Measurements from ENCODE around the gene LYRM7. TPM values are rescaled to one million over a fixed set of nuclear protein-coding genes. Genes with fewer than 3 reads are reported as not detected.

Gene LYRM7
- 21.6 TPM for total RNA-seq

DNA sequence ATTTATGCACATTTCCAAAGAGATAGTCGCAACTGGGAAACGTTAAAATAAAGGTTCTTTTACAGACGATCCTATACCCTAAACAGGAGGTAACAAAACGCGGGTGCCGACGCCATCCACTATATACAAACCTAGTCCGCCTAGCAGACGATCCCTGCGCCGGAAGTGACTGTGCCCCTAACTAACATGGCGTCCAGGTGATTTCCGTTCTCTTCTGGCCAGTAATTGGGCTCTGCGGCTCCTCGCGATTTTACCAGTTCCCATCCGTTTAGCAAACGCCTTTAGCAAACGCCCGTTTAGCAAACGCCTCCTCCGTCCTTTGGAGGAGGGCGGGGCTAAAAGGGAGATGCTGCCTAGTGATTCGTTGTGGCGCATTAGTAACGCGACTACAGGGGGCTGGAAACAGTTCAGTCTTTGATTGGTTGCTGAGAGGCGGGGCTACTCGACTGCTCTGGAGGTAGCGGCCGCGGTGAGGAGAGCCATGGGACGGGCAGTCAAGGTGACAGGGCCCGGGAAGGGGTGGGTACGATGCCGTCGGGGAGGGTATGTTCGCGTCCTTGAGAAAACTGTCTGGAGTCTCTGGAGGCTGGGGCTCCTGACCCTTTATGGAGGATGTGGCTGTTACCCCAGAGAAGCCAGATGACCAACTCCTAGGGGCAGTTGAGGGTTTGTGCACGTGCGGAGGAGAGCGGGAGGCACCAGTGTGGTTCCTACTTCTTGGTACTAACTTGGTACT is at the start of gene LYRM7:
LYRM7 (plus strand) TSS at position 405 of the 736 bp plus-strand sequence; CDS start at position 482, 77 bp downstream.

DNA sequence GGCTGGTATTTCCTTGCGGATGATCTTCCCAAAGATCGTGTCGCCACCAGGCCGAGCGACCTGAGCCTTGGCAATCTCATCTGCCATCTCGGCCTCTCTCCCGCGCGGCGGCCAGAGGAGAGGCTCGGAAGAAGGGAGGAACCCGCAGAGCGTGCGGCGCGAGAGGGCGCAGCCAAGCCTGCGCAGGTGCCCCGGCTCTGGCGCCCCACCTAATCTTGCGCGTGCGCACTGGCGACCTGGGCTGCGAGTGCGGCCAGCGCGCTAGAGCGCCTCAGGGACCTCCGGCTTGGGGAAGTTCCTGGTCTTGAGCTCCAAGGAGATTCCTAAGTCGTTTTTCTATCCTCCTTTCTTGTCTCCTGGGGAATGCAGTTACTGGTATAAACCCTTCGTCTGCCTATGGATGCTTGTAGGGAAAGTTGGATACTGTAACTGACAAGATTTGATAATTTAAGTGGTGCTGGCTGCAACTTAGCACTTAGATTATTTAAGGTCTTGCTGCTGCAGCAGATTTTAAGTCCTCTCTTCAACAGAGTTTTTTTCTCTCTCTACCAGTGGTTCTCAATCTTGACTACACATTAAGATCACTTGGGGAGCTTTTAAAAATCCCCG is 5.5 kb upstream of the LYRM7 start, which contains the start of gene HINT1:
HINT1 (minus strand) TSS at position 138 of the 609 bp plus-strand sequence; CDS start at position 87, 51 bp downstream.

Other genes with a start within 250 kb of the LYRM7 start
- 133 TPM for gene HINT1, start 5.7 kb upstream of the LYRM7 start, total RNA-seq
- 84.8 TPM for gene CDC42SE2, start 93.1 kb downstream of the LYRM7 start, total RNA-seq